Neural crest cell (in vitro differentiated cells): ENCODE measurements around the gene SMAD2. TPM values are rescaled to one million over a fixed set of nuclear protein-coding genes. Genes with fewer than 3 reads are reported as not detected.
"Not testable (repeated sequence)": the region's sequence is repeated elsewhere in the genome, so short reads cannot be mapped to it uniquely, and the experiment has no call there.

Experiments
- DNase-seq: peaks from one replicate; pipeline ENCODE4 v3.0.0; 2021; ENCODE audit warnings: low read depth, mixed read lengths, low spot score
- H3K27ac Mint-ChIP-seq: one replicate; pipeline ENCODE4 v1.8.0; 2021; ENCODE audit warnings: mild to moderate bottlenecking, mixed read lengths; ENCODE audit not compliant: unreplicated experiment
- H3K27me3 Mint-ChIP-seq: 2 replicates; pipeline ENCODE4 v1.8.0; 2021; ENCODE audit warnings: low read depth, mild to moderate bottlenecking, mixed read lengths
- H3K36me3 Mint-ChIP-seq: 2 replicates; pipeline ENCODE4 v1.8.0; 2021; ENCODE audit warnings: low read depth, mild to moderate bottlenecking, mixed read lengths
- H3K4me1 Mint-ChIP-seq: 2 replicates; pipeline ENCODE4 v1.8.0; 2021; ENCODE audit warnings: mixed read lengths
- H3K4me3 Mint-ChIP-seq: one replicate; pipeline ENCODE4 v1.8.0; 2021; ENCODE audit warnings: mild to moderate bottlenecking, mixed read lengths
- H3K9me3 Mint-ChIP-seq: 2 replicates; pipeline ENCODE4 v1.8.0; 2021; ENCODE audit warnings: mixed read lengths
- CTCF ChIP-seq: fragments of 200-600 bp; sonication (generic); conservative IDR thresholded peaks from 2 replicates; pipeline ENCODE4 v1.5.0; 2021; ENCODE audit warnings: antibody characterized with exemption, mild to moderate bottlenecking
- total RNA-seq: library from RNA; stranded (reverse); gene quantifications from 2 replicates; pipeline ENCODE4 v1.2.1, GENCODE V29; 2021

SMAD2 gene
- total RNA-seq, 1 donor from 2014 or later = 117 TPM

- Mint-ChIP-seq H3K9me3 (peaks cover 24% of the 10 kb centered on the region), H3K4me1 (peaks cover 12% of the 10 kb centered on the region), H3K36me3 (peaks cover 12% of the 10 kb centered on the region), H3K27ac (no peak overlapping the region), H3K27me3 (no peaks in the 10 kb centered on the region), H3K4me3 (no peak overlapping the region)
- no peak for TF ChIP-seq CTCF
- DNase-seq = no peak
Observed at GRCh38 chr18:47964053-47964452, 33.6 kb upstream of the SMAD2 start.

GRCh38 chr18:47961003-47961402 is 30.5 kb upstream of the SMAD2 start:
- not testable (repeated sequence) for H3K4me3 Mint-ChIP-seq, DNase-seq, H3K4me1 Mint-ChIP-seq, H3K27ac Mint-ChIP-seq, H3K27me3 Mint-ChIP-seq
- peaks cover 12% of the 10 kb centered on the region for H3K36me3 Mint-ChIP-seq
- peaks cover 16% of the 10 kb centered on the region for H3K9me3 Mint-ChIP-seq

- Mint-ChIP-seq H3K4me1 (no peaks in the 10 kb centered on the region), H3K27ac (no peak overlapping the region), H3K4me3 (no peak overlapping the region), H3K9me3 (no peaks in the 10 kb centered on the region), H3K27me3 (peaks cover 8% of the 10 kb centered on the region), H3K36me3 (no peaks in the 10 kb centered on the region)
- DNase-seq = no peak
- no peak for TF ChIP-seq CTCF
Observed at GRCh38 chr18:47953471-47953931, 23.0 kb upstream of the SMAD2 start.

- no peak overlapping the region for H3K27ac Mint-ChIP-seq
- TF ChIP-seq CTCF = no peak
- H3K4me1 Mint-ChIP-seq = no peaks in the 10 kb centered on the region
- H3K36me3 Mint-ChIP-seq = no peaks in the 10 kb centered on the region
- peaks cover 4% of the 10 kb centered on the region for H3K9me3 Mint-ChIP-seq
- DNase-seq = no peak
- H3K4me3 Mint-ChIP-seq = no peak overlapping the region
- H3K27me3 Mint-ChIP-seq = peaks cover 8% of the 10 kb centered on the region
Observed at GRCh38 chr18:47950511-47950910, 20.1 kb upstream of the SMAD2 start.

GRCh38 chr18:47949202-47949601 is 18.7 kb upstream of the SMAD2 start:
- Mint-ChIP-seq H3K4me3 (no peak overlapping the region), H3K27me3 (peaks cover 10% of the 10 kb centered on the region), H3K4me1 (no peaks in the 10 kb centered on the region), H3K9me3 (peaks cover 7% of the 10 kb centered on the region), H3K27ac (no peak overlapping the region), H3K36me3 (no peaks in the 10 kb centered on the region)
- TF ChIP-seq CTCF = no peak
- DNase-seq = no peak

GRCh38 chr18:47946889-47947288 is 16.4 kb upstream of the SMAD2 start:
- Mint-ChIP-seq H3K36me3 (no peaks in the 10 kb centered on the region), H3K4me1 (peaks cover 3% of the 10 kb centered on the region), H3K27me3 (peaks cover 10% of the 10 kb centered on the region), H3K4me3 (no peak overlapping the region), H3K27ac (no peak overlapping the region), H3K9me3 (peaks cover 15% of the 10 kb centered on the region)
- no peak for DNase-seq
- TF ChIP-seq CTCF = no peak
